ENCODE measurements around the gene DOK6. TPM values are rescaled to one million over a fixed set of nuclear protein-coding genes. Genes with fewer than 3 reads are reported as not detected.

Gene DOK6
- total and polyA plus RNA-seq, 2 experiments from 2014 or later = 0.29 to 0.42 TPM

- no peak for ATAC-seq
- no peaks in the 10 kb centered on the region for H4K20me1 ChIP-seq (replicated peaks; ENCODE audit: insufficient read depth)
- no peaks in the 10 kb centered on the region for H3K36me3 Mint-ChIP-seq (ENCODE audit: low read depth)
Observed at GRCh38 chr18:69763821-69764220, 363.1 kb downstream of the DOK6 start.

GRCh38 chr18:69770238-69770637, 369.6 kb downstream of the DOK6 start:
- Mint-ChIP-seq H3K27ac (no peak overlapping the region), H3K4me3 (no peak overlapping the region), H3K9me3 (no peaks in the 10 kb centered on the region), H3K4me1 (peaks cover 7% of the 10 kb centered on the region), H3K27me3 (ENCODE audit: insufficient read depth, low read depth, poor library complexity) (no peaks in the 10 kb centered on the region), H3K36me3 (ENCODE audit: low read depth) (no peaks in the 10 kb centered on the region)
- ATAC-seq (no peak), DNase-seq (ENCODE audit: low spot score) (no peak)
- no peaks in the 10 kb centered on the region for H3K4me1 ChIP-seq (ENCODE audit: insufficient read depth)
- H3K9me2 ChIP-seq (ENCODE audit: insufficient read depth) = no peaks in the 10 kb centered on the region
- TF ChIP-seq REST (IDR thresholded peaks at IDR 0.05; ENCODE audit: unreplicated experiment) = no peak
- H3K27ac ChIP-seq (ENCODE audit: low read depth) = no peak overlapping the region
- H3K4me3 ChIP-seq = no peak overlapping the region
- H3K36me3 ChIP-seq (ENCODE audit: insufficient read depth) = no peaks in the 10 kb centered on the region
- H2AFZ ChIP-seq = no peak overlapping the region; the same call in 1 of the 2 replicates
- no peaks in the 10 kb centered on the region for H3F3A ChIP-seq (replicated peaks; ENCODE audit: low read depth)
- H3K27me3 ChIP-seq (ENCODE audit: insufficient read depth) = no peaks in the 10 kb centered on the region
- H3K79me2 ChIP-seq (replicated peaks; ENCODE audit: insufficient read depth) = no peaks in the 10 kb centered on the region
- no peak overlapping the region for H3K4me2 ChIP-seq
- no peaks in the 10 kb centered on the region for H4K20me1 ChIP-seq (replicated peaks; ENCODE audit: insufficient read depth)

More at GRCh38 chr18:69763821-69764220, 363.1 kb downstream of the DOK6 start:
- TF ChIP-seq EZH2phosphoT487 (IDR thresholded peaks at IDR 0.05; ENCODE audit: unreplicated experiment) (no peak), CTCF (conservative IDR thresholded peaks at IDR 0.05; ENCODE audit: low read depth in 2 of 2) (no peak)
- Mint-ChIP-seq H3K27ac (no peak overlapping the region), H3K9me3 (no peaks in the 10 kb centered on the region), H3K4me1 (peaks cover 9% of the 10 kb centered on the region; the same call in 2 of the 3 replicates), H3K4me3 (no peak overlapping the region), H3K27me3 (ENCODE audit: insufficient read depth, low read depth, poor library complexity) (peaks cover 7% of the 10 kb centered on the region)
- H3K36me3 ChIP-seq (ENCODE audit: insufficient read depth) = no peaks in the 10 kb centered on the region
- no peaks in the 10 kb centered on the region for H3K79me2 ChIP-seq (replicated peaks; ENCODE audit: insufficient read depth)
- H3K4me2 ChIP-seq = no peak overlapping the region
- no peaks in the 10 kb centered on the region for H3K9me2 ChIP-seq (ENCODE audit: insufficient read depth)
- H2AFZ ChIP-seq = no peak overlapping the region
- no peak overlapping the region for H3K27ac ChIP-seq (ENCODE audit: low read depth)
- no peak overlapping the region for H3K4me3 ChIP-seq
- no peaks in the 10 kb centered on the region for H3K27me3 ChIP-seq (ENCODE audit: insufficient read depth)
- no peaks in the 10 kb centered on the region for H3F3A ChIP-seq (replicated peaks; ENCODE audit: low read depth)
- no peak for DNase-seq (ENCODE audit: low spot score)
- peaks cover 5% of the 10 kb centered on the region for H3K4me1 ChIP-seq (ENCODE audit: insufficient read depth)

GRCh38 chr18:69774831-69775230, 374.1 kb downstream of the DOK6 start:
- no peak overlapping the region for H3K4me3 Mint-ChIP-seq
- Histone ChIP-seq H2AFZ (no peak overlapping the region), H3K4me1 (ENCODE audit: insufficient read depth) (no peaks in the 10 kb centered on the region), H3K79me2 (replicated peaks; ENCODE audit: insufficient read depth) (no peaks in the 10 kb centered on the region), H3K4me3 (no peak overlapping the region), H3K9me2 (ENCODE audit: insufficient read depth) (no peaks in the 10 kb centered on the region), H3K36me3 (ENCODE audit: insufficient read depth) (no peaks in the 10 kb centered on the region), H3F3A (replicated peaks; ENCODE audit: low read depth) (no peaks in the 10 kb centered on the region), H4K20me1 (replicated peaks; ENCODE audit: insufficient read depth) (no peaks in the 10 kb centered on the region), H3K27ac (ENCODE audit: low read depth) (no peak overlapping the region), H3K27me3 (ENCODE audit: insufficient read depth) (no peaks in the 10 kb centered on the region), H3K4me2 (no peak overlapping the region)
- peaks cover 7% of the 10 kb centered on the region for H3K4me1 Mint-ChIP-seq
- no peak for ATAC-seq
- H3K27me3 Mint-ChIP-seq (ENCODE audit: insufficient read depth, low read depth, poor library complexity) = peaks cover 2% of the 10 kb centered on the region
- DNase-seq (ENCODE audit: low spot score) = no peak
- no peaks in the 10 kb centered on the region; the same call in 2 of the 3 replicates for H3K9me3 Mint-ChIP-seq
- H3K36me3 Mint-ChIP-seq (ENCODE audit: low read depth) = no peaks in the 10 kb centered on the region
- H3K27ac Mint-ChIP-seq = no peak overlapping the region; the same call in 1 of the 2 replicates
- TF ChIP-seq JUNB (IDR thresholded peaks at IDR 0.05; ENCODE audit: unreplicated experiment) (no peak), CREB1 (CRISPR knock-in tag; IDR thresholded peaks at IDR 0.05; ENCODE audit: low read depth) (no peak), NANOG (IDR thresholded peaks at IDR 0.05; ENCODE audit: borderline replicate concordance) (no peak)
